HG03565 (cell line): Measurements from ENCODE around the gene AP1S3.
"Not testable (repeated sequence)": the region's sequence is repeated elsewhere in the genome, so short reads cannot be mapped to it uniquely, and the experiment has no call there.

Source experiments
- ATAC-seq: cut with Tn5 transposase; IDR thresholded peaks from one replicate; pipeline ENCODE4 v1.9.1; 2021; ENCODE audit warnings: mild to moderate bottlenecking, moderate library complexity; ENCODE audit not compliant: unreplicated experiment

Gene AP1S3

GRCh38 chr2:223811757-223812156 lies 25.6 kb downstream of the AP1S3 start:
- no peak for ATAC-seq

- no peak for ATAC-seq
Observed at GRCh38 chr2:223805008-223805407, 32.4 kb downstream of the AP1S3 start.

DNA sequence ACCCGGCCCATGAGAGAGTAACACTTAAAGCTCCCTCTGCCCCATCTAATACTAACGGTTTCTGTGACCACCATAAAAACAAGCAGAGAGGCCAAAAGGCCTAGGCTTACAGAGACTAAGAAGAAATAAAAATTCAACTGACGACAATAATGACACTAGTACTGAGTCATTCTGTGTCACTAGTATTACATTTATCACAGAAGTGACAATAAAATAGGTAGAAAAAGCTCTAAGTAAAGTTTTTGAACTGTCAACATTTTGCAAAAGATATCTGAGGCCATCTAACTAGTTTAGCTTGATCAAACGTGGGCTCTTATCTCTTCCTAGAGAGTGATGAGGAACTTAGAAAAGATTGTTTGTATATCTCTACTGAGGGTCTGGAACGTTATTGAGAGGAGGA lies 35.6 kb downstream of the AP1S3 start:
- no peak for ATAC-seq

DNA sequence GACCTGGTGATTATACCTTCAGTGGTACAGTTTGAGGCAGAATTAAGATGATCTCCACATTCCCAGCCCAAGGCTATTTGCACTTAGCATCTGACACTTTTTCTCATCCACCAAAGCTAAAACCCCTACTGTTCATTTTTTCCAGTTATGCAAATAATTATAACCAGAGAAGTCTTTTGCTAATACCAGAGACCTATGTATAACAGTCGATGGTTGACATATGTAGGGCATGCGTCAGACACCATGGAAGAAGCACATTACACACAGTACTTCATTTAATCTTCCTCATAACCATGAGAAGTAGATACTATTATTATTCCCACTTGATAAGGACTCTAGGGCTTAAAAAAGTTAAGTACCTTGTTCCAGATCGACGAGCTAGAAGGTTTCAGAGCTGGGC lies 36.5 kb downstream of the AP1S3 start:
- ATAC-seq = no peak

DNA sequence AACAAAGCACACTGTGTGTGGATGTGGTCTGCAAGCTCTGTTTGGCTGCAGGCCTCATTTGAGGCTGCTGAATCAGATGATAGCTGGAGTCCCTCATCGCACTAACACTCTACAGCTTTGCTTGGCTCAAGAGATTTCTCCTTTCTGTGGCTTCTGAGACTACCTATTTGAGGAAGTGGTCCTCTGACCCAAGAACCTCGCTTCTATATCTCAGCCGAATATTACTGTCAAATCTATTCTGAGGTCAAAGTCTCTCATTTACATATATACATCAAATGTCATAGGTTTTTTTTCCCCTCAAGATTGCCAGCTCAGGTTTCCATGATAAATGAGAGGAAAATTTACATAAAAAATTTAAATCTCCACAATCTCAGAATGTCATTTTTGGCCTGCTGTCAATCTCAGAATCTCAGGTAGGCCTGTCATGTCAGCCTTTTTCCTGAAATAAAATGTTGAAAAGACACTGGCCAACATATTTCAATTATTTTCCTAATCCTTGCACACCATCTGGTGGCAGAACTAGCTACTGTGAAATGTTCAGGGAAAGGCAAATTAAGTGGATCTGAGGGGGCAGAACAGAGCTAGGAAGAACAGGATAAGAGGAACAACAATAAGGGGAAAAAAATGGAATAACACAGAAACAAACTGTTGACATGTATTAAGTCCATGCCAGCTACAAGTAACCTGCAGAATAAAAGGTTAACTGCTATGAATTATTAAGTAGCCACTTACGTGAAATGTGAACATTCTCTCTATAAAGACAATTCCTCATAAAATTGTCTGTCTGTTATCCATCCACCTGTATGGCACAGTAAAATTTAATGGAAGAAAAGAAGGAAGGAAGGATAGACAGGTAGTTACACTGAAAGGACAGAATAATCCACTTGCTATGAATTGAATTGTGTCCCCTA lies 39.3 kb downstream of the AP1S3 start:
- peak; percentile 99 for ATAC-seq

DNA sequence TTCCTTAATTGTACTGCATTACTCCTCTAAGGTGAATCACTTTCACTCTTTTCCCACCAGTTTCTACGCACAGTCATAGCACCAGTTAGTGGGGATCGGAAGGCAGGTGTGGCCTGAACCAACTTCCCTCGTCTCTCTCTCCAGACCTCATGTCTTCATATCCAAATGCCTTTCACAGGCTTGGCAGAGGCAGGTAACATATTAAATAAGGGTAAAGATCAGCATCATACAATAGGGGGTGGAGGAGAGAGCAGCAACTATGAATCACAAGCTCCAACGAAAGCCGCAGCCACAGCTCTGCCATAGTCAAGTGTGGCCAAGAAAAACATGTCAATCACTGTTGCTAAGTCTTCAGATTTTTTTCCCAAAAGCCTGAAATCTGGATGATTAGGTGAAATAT lies 40.3 kb downstream of the AP1S3 start:
- no peak for ATAC-seq

DNA sequence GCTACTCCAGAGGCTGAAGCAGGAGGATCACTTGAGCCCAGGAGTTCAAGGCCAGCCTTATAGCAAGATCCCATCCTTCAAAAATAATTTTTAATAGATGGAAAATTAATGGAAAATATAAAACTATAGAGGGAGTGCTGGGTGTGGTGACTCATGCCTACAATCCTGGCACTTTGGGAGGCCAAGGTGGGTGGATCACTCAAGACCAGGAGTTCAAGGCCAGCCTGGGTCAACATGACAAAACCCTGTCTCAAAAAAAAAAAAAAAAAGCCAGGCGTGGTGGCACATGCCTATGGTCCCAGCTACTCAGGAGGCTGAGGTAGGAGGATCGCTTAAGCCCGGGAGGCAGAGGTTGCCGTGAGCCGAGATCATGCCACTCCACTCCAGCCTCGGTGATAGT lies 48.0 kb downstream of the AP1S3 start:
- ATAC-seq = no peak

DNA sequence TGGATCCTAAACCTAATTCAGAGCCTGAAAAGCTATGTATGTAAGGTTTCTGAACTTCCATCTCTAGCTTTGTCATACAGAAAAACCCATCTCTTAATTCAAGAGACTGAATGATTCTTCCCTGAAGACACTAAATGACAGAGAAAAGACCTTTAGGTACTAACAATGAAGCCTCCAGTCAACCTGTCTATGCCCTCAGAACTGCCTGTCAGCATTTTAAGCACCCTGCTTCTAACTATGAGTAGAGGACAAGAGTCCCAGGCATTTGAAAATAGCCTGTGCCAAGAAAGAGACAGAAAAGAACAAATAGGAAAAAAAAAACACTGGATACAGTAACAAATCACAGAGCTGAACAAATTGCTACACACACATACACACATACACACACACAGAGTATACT lies 48.6 kb downstream of the AP1S3 start:
- no peak for ATAC-seq

DNA sequence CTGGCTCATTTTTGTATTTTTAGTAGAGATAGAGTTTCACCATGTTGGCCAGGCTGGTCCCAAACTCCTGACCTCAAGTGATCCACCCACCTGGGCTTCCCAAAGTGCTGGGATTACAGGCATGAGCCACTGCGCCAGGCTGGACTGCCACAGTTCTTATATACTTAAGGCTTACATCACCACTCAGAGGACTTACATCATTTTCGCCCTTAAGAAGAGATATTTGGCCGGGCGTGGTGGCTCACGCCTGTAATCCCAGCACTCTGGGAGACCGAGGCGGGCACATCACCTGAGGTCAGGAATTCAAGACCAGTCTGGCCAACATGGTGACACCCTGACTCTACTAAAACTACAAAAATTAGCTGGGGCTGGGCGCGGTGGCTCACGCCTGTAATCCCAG lies 49.3 kb downstream of the AP1S3 start:
- not testable (repeated sequence) for ATAC-seq

DNA sequence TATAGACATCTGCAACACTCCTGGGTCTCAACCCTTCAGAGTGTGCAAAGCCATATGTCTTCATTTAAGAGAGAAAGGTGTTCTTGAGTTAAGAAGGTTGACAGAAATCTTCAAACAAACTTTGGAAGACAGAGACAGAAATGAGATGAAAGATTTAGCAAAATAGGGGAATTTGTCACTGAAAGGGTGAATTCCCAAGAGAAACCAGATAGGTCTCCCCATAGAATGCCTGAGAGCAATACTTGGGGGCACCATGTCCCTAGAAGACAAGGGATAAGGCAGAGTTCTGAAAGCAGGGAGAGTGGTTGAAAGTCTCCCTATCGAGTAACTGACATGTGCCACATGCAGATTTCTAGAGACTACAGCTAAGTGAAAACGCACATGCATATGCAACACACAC lies 50.0 kb downstream of the AP1S3 start:
- peak; percentile 27 for ATAC-seq

DNA sequence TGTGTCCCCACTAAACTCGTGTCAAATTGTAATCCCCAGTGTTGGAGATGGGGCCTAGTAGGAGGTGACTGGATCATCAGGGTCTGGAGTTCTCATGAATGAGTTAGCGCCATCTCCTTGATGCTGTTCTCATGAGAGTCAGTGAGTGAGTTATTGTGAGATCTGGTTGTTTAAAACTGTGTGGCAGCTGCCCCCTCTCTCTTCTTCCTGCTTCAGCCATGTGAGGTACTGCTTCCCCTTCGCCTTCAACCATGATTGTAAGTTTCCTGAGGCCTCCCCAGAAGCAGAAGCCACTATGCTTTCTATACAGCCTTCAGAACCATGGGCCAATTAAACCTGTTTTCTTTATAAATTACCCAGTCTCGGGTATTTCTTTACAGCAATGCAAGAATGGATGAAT lies 50.4 kb downstream of the AP1S3 start:
- peak; percentile 62 for ATAC-seq

GRCh38 chr2:223786236-223786635 lies 51.1 kb downstream of the AP1S3 start:
- ATAC-seq = no peak

GRCh38 chr2:223784221-223784772 lies 53.1 kb downstream of the AP1S3 start:
- no peak for ATAC-seq

GRCh38 chr2:223782629-223783028 lies 54.8 kb downstream of the AP1S3 start:
- ATAC-seq = no peak

GRCh38 chr2:223781560-223781959 lies 55.8 kb downstream of the AP1S3 start:
- no peak for ATAC-seq

DNA sequence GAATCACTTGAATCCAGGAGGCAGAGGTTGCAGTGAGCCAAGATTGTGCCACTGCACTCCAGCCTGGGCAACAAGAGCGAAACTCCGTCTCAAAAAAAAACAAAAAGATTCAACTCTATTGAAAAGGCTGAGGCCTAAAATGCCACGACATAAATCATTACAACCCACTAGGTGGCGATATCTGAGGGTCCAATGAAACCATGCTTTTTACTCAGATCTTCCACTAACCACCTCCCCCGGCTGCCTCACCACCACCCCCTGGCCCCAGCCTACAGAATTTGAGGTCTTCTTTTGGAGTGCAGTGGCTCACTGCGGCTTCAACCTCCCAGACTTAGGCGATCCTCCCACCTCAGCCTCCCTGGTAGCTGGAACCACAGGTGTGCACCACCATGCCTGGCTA lies 57.5 kb downstream of the AP1S3 start:
- no peak for ATAC-seq

DNA sequence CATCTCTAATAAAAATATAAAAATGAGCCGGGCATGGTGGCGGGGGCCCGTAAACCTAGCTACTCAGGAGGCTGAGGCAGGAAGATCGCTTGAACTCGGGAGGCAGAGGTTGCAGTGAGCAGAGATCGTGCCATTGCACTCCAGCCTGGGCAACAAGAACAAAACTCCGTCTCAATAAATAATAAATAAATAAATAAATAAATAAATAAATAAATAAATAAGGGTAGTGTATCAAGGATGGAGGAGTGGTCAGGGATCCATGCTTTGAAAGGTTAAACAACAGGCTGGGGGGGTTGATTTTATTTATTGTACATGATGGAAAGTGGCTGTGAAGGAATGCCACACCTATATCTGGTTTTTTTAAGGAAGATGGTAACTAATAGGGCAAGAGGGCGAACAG lies 63.2 kb downstream of the AP1S3 start:
- no peak for ATAC-seq

- ATAC-seq = no peak
Observed at GRCh38 chr2:223772363-223772762, 65.0 kb downstream of the AP1S3 start.

DNA sequence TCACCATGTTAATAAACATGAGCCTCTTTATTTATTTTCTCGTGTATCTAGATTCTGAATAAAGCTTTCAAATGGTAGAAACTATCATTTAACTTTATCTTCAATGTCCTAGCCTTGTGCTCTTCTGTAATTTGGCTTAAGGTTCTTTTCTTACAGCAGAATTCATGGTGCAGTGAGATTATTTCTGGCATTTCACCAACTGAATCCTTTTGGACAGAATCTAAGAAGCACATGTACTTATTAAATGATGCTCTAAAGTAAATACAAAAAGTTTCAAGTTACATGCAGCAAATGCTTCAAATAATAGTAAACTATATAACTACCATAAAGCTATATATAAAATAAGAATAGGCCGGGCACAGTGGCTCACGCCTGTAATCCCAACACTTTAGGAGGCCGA lies 65.9 kb downstream of the AP1S3 start:
- ATAC-seq = no peak

- ATAC-seq = no peak
Observed at GRCh38 chr2:223768179-223768578, 69.2 kb downstream of the AP1S3 start.

DNA sequence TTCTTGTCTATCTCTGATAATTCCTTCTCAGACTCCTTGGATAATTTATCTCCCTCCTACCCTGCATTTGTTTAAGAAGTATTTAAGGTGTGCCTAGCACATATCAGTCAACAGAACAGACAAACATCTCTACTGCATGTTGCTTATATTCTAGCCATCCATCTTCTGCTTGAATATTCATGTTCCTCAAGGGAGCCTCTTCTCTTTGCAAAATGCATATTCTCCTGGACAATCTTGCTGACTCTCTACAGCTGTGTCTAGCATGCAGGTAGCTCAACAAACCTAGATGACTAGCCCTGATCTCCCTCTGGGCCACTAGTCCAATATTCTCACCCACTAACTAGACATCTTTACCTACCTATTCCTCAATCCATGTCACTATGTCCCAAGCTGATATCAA lies 70.0 kb downstream of the AP1S3 start:
- no peak for ATAC-seq

DNA sequence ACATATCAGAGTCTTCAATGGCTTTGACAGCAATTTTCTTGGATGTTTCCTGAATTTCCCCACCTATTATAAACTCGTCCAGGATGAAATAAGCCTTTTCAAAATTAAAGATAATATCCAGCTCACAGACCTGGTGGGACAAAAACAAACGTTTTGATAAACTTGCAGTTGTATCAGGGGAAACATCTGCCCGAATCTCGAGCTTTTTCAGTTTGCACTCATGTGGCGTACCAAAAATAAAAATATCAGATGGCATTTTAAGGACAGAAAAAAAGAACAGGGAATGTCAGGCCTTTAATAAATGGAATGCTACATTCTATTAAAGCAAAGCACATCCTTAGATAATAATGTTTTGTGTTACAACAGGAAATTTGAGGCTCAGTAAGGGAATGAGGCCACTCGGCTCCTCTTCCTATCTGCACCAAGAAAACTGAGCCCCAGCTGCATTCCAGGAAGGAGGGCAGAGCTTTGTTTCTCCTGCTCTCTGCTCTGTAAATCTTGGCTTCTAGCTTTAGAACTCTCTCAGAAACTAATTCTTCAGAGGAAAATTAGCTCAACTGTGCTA lies 72.1 kb downstream of the AP1S3 start:
- ATAC-seq = no peak
